ENCODE results near the gene CDH5.

- no peak for TF ChIP-seq EZH2 (IDR thresholded peaks at IDR 0.05; ENCODE audit: insufficient read depth, poor library complexity, severe bottlenecking)
- no peak for TF ChIP-seq EZH2phosphoT487 (IDR thresholded peaks at IDR 0.05; ENCODE audit: insufficient read depth, low read depth)
Observed at GRCh38 chr16:66418165-66418962, 51.9 kb downstream of the CDH5 start.
